Urothelium cell line (cell line): Measurements from ENCODE around the gene GALNT9.
"Not testable (repeated sequence)": the region's sequence is repeated elsewhere in the genome, so short reads cannot be mapped to it uniquely, and the experiment has no call there.

Source experiments
- DNase-seq: peaks from one replicate; pipeline ENCODE4 v3.0.0; 2011; ENCODE audit warnings: low spot score, mixed read lengths
- FAIRE-seq: peaks from 2 replicates; lab custom pipeline; 2011; peaks lifted over from hg19 to GRCh38; lab: Jason Lieb, UNC

The GALNT9 gene

DNA sequence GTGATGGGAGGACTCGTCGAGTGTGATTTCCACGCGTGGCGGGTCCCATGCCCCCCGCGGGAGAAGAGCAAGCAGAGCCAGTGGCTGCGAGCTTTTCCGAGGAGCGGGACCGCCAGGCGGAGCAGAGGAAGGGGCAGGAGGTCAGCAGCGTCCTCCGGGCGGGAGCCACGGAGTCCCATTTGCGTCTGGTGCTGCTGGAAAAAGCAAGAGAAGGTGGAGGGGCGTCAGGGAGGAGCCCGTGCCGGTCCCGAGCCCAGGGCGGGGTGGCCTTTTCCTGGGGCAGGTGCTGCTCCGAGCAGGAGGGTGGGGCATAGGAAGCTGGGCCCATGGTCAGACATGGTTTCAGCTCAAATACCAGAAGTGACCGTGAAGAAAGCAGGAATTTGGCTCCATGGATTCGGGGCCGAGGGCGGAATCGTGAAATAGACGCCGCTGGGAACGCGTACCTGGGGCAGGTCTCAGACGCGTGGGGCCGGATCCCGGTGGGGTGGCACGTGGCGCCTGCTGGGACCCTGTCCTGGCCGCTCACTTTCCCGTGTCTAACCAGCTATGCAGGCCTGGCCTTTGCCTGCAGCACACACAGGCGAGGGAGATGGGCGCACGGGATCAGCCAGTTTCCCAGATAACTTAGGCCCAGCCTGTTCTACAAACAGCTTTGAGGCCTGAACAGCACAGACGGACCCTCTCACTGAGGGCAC lies 60.0 kb downstream of the GALNT9 start:
- FAIRE-seq = no peak

DNA sequence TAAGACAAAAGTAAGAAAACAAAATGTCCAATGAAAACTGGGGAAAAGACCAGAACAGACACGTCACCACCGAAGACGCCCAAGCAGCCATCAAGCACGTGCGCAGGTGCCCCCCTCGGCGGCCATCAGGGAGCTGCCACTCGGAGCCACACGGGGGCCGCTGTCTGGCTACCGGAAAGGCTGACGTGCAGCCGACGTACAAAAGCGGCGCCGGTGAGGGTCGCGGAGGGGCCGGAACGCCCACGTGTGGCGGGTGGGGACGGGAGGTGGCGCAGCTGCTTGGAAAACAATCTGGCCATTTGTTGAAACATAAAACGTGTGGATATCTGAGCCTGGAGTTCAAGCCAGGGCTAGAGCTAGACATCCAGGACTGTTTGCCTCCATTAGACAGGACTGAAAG lies 60.7 kb downstream of the GALNT9 start:
- no peak for DNase-seq

More for the DNA sequence above, 60.0 kb downstream of the GALNT9 start:
- no peak for DNase-seq

DNA sequence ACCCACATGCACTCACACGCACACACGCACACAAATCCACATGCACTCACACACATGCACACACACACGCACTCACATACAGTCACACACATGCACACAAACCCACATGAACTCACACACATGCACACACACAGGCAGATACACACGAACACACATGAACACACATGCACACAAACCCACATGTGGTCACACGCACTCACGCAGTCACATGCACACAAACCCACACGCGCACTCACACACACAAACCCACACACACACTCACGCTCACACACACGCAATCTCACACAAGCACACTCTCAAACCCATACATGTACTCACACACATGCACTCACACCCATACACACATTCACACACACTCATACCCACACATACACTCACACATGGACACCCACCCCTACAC lies 61.5 kb downstream of the GALNT9 start:
- FAIRE-seq (peak; percentile 97), DNase-seq (no peak)

More for the DNA sequence above, 60.7 kb downstream of the GALNT9 start:
- FAIRE-seq = no peak

DNA sequence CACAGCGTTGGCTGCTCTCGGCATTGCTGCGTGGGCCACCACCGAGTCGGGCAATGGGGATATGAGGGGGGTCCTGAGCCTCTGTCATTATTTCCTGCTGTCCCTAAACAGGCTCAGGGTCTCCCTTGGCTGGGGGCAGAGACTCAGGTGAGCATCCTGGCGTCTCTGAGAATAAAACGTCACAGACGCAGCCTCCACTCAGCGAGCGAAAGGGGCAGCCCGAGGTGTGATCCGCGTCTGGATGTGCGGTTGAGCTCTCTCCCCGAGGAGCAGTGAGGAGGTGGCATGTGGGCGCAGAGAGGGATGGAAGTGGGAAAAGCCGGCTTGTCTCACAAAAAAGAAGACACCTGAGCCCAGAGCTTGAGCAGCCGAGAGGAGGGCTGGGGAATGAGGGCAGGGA lies 62.6 kb downstream of the GALNT9 start:
- FAIRE-seq (no peak), DNase-seq (no peak)

DNA sequence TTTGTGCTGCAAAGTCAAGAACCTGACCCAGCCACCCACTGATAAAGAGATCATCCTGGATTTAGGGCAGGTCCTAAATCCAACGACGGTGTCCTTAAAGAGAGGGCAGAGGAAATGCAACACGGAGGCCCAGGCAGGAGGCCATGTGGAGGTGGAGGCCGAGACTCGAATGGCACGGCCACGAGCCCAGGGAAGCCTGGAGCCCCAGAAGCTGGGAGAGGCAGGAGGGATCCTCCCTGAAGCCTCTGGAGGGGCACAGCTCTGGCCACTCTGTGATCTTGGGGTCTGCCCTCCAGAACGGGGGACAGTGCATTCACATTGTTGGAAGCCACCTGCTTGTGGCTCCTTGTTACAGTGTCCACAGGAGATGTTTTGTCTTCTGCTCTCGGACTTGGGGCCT lies 63.0 kb downstream of the GALNT9 start:
- DNase-seq = no peak
- no peak for FAIRE-seq

DNA sequence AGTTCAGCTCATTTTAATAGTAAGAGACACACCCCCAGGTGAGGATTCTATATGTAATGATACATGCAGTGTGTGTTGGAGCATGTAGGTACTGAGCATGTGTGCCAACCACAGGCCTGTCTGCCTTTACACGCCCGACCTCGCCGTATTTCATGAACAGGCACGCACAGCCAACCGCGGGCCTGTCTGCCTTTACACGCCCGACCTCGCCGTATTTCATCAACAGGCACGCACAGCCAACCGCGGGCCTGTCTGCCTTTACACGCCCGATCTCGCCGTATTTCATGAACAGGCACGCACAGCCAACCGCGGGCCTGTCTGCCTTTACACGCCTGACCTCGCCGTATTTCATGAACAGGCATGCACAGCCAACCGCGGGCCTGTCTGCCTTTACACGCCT lies 63.6 kb downstream of the GALNT9 start:
- FAIRE-seq, DNase-seq: not testable (repeated sequence)

DNA sequence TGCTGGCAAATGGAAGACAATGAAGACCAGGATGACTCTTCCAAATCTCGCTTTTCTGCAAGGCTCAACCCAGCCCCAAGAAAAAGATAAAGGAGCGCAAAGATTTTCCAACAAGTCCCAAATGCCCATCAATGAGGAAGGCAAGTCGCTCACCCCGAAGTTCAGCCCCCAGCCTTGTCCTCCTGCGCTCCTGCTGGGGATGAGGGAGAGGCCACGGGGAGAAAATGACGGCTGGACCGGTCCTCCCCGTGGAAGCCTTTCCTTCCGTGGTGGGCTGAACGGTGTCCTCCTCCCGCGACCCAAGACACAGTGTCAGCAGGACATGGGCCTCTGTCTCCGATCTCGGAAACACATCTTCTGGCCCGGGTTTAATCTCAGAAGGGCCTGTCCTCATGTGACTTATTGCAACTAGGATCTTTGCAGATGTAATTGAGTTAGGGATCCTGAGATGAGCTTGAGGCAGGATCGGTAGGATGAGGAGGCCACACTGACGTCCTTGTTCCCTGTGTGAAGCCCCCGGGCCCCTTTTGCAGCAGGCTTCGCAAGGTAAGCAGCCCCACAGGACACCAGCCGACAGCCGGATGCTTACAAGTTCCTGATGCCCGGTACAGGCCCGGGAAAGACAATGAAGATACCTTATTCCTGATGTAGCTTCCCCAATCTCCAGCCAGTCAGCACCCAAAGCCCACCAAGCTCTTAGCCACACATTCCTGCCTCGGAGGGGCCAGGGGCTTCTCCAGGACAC lies 64.2 kb downstream of the GALNT9 start:
- no peak for FAIRE-seq
- no peak for DNase-seq

DNA sequence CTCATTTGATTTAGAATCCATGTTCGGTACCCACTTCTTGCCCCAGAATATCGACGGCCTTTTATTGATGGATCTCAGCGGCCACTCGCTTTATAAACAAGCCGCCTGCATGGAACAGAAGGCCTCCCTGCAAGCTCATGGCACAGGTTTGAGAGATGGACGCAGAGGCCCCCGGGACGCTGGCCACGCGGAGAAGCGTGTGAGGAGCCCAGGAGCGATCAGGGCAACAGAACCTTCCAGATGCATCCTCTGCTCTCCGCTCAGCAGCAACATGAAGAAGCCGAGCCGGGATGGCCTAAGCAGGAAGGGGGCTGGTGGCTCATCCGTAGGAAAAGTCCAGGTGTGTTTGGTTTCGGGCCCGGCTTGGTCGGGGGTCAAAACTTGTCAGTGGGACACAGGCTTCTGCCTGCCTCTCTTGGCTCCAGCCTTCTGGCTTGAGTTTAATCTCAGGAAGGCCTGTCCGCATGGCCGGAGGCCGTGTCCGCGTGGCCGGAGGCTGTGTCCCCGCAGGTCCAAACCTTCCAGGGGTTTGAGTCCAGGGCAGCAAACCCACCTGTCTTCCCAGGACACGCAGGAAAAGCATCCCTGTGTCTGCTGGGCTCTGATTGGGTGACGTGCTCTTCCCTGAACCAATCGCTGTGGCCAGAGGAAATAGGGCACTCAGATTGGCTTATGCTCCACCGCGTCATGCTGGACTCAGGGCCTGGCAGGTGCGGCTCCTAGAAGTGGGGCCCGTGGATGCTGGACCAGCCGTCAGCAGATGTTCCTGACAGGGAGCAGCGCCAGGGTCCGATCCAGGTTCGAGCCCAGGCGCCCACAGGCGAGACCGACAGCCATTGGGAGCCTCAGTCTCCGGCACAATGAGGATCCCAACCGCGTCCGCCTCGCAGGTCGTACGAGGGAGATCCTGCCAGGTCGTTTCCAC lies 65.0 kb downstream of the GALNT9 start:
- DNase-seq = no peak

DNA sequence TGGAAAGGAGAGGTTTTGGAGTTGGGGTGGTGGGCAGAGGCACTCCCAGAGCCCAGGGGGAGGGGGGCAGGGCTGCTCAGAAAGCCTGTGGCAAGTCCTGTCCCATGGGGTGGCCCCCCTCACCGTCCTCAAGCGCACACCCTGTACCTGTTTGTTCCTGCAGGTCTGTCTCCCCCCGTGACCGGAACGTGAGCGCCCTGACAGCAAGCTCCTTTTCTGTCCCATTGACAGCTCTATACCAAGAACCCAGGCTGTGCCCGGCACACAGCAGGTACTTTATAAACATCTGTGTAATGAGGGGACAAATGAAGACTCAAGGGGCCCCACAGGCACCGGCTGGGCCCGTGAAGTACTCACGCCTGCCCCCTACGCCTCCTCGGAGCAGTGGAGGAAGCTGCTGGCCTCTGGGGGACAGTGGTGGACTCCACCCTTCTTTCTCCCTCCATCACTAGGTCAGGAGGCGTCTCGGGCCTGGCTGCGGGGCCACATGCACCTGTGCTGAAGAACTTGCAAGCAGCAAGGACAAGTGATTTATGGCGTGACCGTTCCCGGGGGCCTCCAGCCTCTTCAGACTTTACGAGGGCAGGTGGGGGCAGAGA lies 65.8 kb downstream of the GALNT9 start:
- FAIRE-seq (no peak), DNase-seq (no peak)

More for the DNA sequence above, 65.0 kb downstream of the GALNT9 start:
- no peak for FAIRE-seq

DNA sequence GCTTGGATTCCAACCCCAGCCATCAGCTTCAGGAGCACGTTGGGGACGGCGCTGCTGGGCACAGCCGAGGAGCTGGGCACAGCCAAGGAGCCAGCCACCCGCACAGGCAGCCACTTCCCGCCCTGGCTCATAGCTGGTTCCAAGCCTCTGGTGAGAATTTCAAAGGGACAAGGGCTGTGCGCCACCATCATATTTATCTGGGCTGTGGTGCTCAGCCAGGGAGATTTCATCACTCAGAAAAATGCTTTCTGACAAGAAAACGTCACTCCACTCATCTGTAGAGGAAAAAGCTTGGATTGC lies 66.4 kb downstream of the GALNT9 start:
- FAIRE-seq = no peak
- no peak for DNase-seq

DNA sequence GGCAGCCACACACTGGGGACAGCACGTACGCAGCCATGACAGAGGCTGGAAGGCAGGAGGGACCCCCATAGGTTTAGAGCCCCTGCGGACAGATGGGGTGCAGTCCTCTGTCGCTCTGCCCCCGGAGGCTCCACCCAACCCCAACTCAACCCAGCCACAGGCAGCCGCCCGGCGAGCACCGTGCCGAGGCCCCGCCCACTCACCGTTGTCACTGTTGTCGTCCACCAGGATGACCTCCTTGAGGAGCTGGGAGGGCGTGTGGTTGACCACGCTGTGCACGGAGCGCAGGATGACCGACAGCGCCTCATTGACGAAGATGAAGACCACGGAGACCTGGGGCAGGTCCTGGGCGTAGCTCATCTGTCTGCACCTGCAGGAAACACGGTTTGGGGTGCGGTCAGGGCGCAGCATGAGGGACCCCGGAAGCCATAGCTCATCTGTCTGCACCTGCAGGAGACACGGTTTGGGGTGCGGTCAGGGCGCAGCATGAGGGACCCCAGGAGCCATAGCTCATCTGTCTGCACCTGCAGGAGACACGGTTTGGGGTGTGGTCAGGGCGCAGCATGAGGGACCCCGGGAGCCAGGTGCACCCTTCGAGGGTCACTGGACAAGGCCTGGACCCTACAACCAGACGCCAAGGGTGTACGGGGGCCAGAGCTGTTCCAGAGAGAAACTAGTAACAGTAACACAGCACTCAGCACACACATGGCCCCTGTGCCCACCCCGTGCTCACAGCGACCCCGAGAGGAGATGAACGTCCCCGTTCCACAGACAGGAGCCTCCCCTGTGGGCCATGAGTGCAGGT lies 66.9 kb downstream of the GALNT9 start:
- no peak for FAIRE-seq
- no peak for DNase-seq

DNA sequence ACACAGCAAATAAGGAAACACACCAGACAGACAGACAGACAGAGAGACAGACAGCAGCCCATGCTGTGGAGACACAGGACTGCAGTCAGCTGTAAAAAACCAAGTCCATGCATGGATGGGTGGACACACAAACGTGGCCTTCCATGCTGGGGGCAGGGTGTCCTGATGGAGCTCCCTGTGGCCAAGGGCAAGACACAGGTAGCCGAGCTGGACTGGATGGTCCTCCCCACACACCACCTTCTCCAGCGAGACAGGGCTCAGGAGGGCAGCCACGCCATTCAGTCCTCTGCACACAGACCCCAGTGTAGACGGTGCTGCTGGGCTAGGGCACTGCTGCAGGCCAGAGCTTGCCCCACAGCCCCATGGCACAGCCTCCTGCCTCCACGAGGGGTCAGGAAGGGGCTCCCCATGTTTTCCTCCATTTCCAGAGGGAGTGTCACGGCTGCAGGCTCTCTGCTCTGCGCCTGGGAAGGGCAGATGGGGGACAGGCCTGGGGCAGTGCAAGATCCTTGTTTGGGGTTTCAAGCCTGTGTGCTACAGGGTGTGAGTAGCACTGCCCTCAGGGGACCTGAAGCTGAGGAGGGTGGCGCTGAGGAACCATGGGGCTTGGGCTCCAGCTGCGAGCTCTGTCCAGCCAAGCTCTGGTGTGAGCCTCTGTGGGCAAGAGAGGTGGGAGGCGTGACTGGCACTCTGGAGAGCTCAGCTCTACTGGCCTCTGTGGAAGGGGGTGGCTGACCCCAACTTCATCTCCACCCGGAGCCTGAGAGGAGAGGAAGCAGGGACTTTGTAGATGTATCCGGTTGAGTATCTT lies 67.9 kb downstream of the GALNT9 start:
- FAIRE-seq (no peak), DNase-seq (no peak)

DNA sequence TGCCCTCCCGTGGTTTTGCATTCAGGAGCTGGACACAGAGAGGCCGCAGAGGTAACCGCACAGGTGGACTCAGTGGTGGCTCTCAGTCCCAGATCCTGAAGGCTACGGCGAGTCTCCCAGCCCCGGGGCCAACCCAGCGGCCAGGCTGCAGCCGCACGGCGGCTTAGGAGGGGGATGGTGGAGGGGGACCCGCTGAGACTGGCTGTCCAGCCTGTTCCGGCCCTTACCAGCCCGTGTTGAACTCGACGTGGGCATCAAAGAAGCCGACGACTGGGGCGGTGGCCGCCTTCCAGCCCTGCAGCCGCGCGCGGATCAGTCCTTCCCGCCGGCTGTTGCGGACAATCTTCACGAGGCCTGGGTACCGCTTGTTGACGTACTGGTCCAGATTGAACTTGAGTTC lies 68.7 kb downstream of the GALNT9 start:
- FAIRE-seq = no peak
- DNase-seq = no peak

DNA sequence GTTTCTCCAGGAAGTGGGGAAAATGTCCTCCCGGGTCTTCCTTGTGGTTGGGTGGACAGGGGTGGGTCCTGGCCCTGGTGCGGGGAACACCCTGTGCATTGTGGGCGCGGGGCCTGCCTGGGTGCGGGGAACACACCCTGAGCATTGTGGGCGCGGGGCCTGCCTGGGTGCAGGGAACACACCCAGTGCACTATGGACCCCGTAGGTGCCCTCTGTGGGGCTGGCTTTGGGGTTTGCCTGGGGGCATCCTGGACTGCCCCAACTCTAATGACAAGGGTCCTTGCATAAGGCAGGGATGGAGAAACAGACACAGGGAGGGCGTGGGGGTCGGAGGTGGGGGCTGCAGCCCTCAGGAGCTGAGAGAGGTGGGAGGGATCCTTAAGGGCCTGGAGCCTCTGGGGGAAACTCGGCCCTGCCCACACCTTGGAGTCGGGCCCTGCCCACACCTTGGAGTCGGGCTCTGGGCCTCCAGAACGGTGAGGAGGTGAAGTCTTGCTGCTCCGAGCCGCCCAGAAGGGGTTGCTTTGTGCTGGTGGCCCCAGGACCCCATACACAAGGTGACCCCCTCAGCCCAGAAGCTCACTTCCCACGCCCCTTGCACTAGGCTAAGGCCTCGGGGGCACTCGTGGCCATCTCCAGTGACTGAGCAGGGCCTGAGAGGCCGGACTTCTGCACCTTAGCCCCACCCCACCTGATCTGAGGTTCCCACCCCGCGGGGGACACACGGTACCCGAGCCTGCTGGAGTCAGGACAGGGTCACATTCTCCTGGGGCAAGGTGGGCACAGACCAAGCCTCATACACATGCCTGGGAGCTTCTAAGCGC lies 69.3 kb downstream of the GALNT9 start:
- FAIRE-seq (no peak), DNase-seq (no peak)

DNA sequence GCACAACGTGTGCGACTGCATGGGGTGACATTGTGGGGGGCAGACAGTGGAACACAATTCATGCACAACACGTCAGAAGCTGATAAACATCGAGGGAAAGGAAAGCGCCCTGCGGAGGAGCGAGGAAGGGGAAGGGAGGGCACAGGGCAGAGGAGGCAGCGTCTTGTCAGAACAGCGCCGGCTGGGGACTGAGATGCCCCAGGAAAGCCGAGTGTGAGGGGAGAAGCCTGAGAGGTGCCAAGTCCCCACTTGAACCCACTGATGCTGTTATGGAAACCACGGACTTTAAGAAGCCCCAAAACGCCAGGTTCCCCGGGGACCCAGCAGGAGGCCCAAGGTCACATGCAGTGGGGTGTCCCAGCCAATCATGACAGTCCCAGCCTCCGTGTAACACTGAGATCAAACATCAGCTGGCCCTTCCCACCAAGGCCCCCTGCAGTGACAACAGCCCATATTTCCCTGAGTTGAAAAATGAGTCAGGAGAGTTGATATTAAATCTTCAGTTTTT lies 70.0 kb downstream of the GALNT9 start:
- FAIRE-seq = no peak
- no peak for DNase-seq

DNA sequence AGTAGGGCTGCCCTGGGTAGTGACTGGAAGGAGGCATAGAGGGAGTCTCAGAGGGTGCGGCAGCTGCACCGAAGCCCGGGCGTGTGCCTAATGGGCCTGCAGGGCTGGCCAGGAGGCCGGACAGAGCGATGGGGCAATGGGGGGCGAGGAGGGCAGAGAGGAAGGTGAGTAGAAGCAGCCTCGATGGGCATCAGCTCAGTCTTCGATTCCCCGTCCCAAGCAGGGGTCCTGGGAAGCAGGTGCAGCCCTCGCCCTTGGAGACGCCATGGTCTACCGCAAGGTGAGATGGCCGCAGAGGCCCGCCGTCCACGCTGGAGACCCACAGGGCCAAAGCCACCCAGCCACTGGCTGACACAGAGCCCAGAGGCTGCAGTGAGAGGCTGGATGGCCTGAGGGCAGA lies 70.8 kb downstream of the GALNT9 start:
- DNase-seq (no peak), FAIRE-seq (no peak)

DNA sequence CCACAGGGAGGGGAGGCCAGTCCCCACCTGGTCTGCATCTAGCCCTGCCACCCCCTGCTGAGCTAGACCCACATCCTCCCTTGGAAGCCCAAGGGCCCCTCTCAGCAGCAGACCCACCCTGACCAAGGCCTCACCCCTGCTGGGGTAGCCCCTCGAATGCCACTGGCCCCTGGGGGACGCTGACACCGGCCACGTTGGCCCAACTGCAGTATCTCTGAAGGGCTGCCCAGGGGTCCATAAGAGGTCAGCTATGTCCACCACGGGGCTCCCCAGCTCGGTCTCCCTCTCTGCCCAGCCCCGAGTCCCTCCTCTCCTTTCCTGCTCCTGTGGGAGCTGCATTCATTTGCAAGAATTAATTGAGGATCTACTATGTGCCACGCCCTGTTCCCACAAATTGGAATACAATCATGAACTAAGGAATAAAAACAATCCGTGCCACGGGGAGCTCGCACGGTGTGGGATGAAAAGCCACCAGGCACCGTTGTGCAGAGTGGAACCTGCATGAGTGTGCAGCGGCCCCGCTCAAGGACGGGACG lies 71.4 kb downstream of the GALNT9 start:
- no peak for DNase-seq
- no peak for FAIRE-seq
